Fibroblast of lung (primary cell): Measurements from ENCODE around the gene CDKN1A. TPM values are rescaled to one million over a fixed set of nuclear protein-coding genes. Genes with fewer than 3 reads are reported as not detected.
A peak's percentile ranks its signal among the peaks of the same experiment; 100 is the strongest.

Experiments used
- DNase-seq, 2 donors: peaks; one replicate each; pipeline versions ENCODE4 v3.0.0 to v3.0.0-alpha.2; 2010; ENCODE audit warnings: low read depth in 2 of 2
- H2AFZ ChIP-seq: 2 replicates; pipeline ENCODE4 v1.5.1; 2012; ENCODE audit warnings: low read length, control low read depth, inconsistent platforms
- H3K27ac ChIP-seq: 2 replicates; pipeline ENCODE4 v1.5.1; 2011; ENCODE audit warnings: low read length, control low read depth; ENCODE audit not compliant: insufficient read depth
- H3K27me3 ChIP-seq: 2 replicates; pipeline ENCODE4 v1.5.1; 2011; ENCODE audit warnings: mild to moderate bottlenecking, low read length; ENCODE audit not compliant: control insufficient read depth, insufficient read depth
- H3K36me3 ChIP-seq: 2 replicates; pipeline ENCODE4 v1.5.1; 2011; ENCODE audit warnings: low read length; ENCODE audit not compliant: control insufficient read depth, insufficient read depth
- H3K4me1 ChIP-seq: 2 replicates; pipeline ENCODE4 v1.5.1; 2011; ENCODE audit warnings: low read length; ENCODE audit not compliant: control insufficient read depth, insufficient read depth; ENCODE audit errors: extremely low read depth
- H3K4me2 ChIP-seq: 2 replicates; pipeline ENCODE4 v1.5.1; 2011; ENCODE audit warnings: low read length, control low read depth; ENCODE audit not compliant: insufficient read depth; ENCODE audit errors: extremely low read depth
- H3K4me3 ChIP-seq, 4 experiments: fragments of 200-600 bp in 1 of 4; sonication (generic) in 1 of 4; replicated peaks in 1 of 4; 2 replicates each; pipeline ENCODE4 v1.5.1; 2011 to 2016; ENCODE audit warnings: low read length in 4 of 4, low read depth in 3 of 4, mild to moderate bottlenecking in 3 of 4, control low read depth in 2 of 4, inconsistent platforms in 1 of 4, mixed read lengths in 1 of 4; ENCODE audit not compliant: insufficient read depth in 1 of 4; ENCODE audit errors: control extremely low read depth in 1 of 4
- H3K79me2 ChIP-seq: 2 replicates; pipeline ENCODE4 v1.5.1; 2012; ENCODE audit warnings: mild to moderate bottlenecking, low read length, inconsistent platforms; ENCODE audit not compliant: control insufficient read depth, insufficient read depth
- H3K9ac ChIP-seq: 2 replicates; pipeline ENCODE4 v1.5.1; 2011; ENCODE audit warnings: mild to moderate bottlenecking, low read length, control low read depth; ENCODE audit not compliant: insufficient read depth
- H3K9me3 ChIP-seq: 2 replicates; pipeline ENCODE4 v1.5.1; 2012; ENCODE audit warnings: low read depth, low read length; ENCODE audit not compliant: control insufficient read depth, insufficient read depth
- H4K20me1 ChIP-seq: 2 replicates; pipeline ENCODE4 v1.5.1; 2011; ENCODE audit warnings: low read length; ENCODE audit not compliant: control insufficient read depth, insufficient read depth; ENCODE audit errors: extremely low read depth
- CTCF ChIP-seq, 2 donors: IDR thresholded peaks in 1 of 2; conservative IDR thresholded peaks in 1 of 2; 1 replicate in 1 of 2; 2 replicates in 1 of 2; pipeline ENCODE4 v1.5.1; 2011 to 2012; ENCODE audit warnings: low read length in 2 of 2, control low read depth in 1 of 2, inconsistent platforms in 1 of 2, low read depth in 1 of 2, mild to moderate bottlenecking in 1 of 2
- EZH2 ChIP-seq: IDR thresholded peaks from 2 replicates; pipeline ENCODE4 v1.5.1; 2012; ENCODE audit warnings: low read length, control low read depth, mild to moderate bottlenecking; ENCODE audit errors: missing control alignments
- polyA plus RNA-seq, 2 donors: library from polyadenylated mRNA; depleted of rRNA in 1 of 2; stranded (reverse) in 1 of 2; unstranded in 1 of 2; fragments of >200 nt; gene quantifications; 2 replicates each; pipeline ENCODE4 v1.2.1, GENCODE V29; 2011 to 2012; ENCODE audit warnings: missing spikeins in 1 of 2
- total RNA-seq: library from RNA; depleted of rRNA; stranded (reverse); fragments of >200 nt; gene quantifications from 2 replicates; pipeline ENCODE4 v1.2.1, GENCODE V29; 2014

CDKN1A gene
- total and polyA plus RNA-seq, 2 donors (not counting 1 experiment from before 2014, with no cell fraction given): 166 to 900 TPM

- no peak overlapping the region for H3K9ac ChIP-seq
- H3K27ac ChIP-seq: no peak overlapping the region
- no peak for TF ChIP-seq CTCF (conservative IDR thresholded peaks at IDR 0.05 in 1 of 2, IDR thresholded peaks at IDR 0.05 in 1 of 2; ENCODE audit: low read depth in 1 of 2, low read length in 2 of 2)
- no peak for TF ChIP-seq EZH2
- no peak overlapping the region for H3K4me2 ChIP-seq
- no peak for DNase-seq
- peaks cover 2% of the 10 kb centered on the region for H3K4me1 ChIP-seq
- no peak overlapping the region for H2AFZ ChIP-seq
- H3K4me3 ChIP-seq: no peak overlapping the region
- H3K36me3 ChIP-seq: no peaks in the 10 kb centered on the region
- H3K27me3 ChIP-seq: no peaks in the 10 kb centered on the region
- H3K79me2 ChIP-seq: no peaks in the 10 kb centered on the region
- H3K9me3 ChIP-seq: no peaks in the 10 kb centered on the region
- no peaks in the 10 kb centered on the region for H4K20me1 ChIP-seq
These were observed 47.1 kb downstream of the CDKN1A start for GRCh38 chr6:36725581-36725980.

GRCh38 chr6:36727505-36728021 is 49.0 kb downstream of the CDKN1A start:
- peak in 1 of 2 donors; percentile 52 for DNase-seq
- Histone ChIP-seq H3K4me2 (no peak overlapping the region), H3K9me3 (no peaks in the 10 kb centered on the region), H4K20me1 (no peaks in the 10 kb centered on the region), H2AFZ (no peak overlapping the region), H3K27me3 (no peaks in the 10 kb centered on the region), H3K9ac (no peak overlapping the region), H3K79me2 (no peaks in the 10 kb centered on the region), H3K4me1 (peaks cover 2% of the 10 kb centered on the region), H3K27ac (no peak overlapping the region), H3K36me3 (no peaks in the 10 kb centered on the region), H3K4me3 (no peak overlapping the region)
- no peak for TF ChIP-seq EZH2
- no peak for TF ChIP-seq CTCF (conservative IDR thresholded peaks at IDR 0.05 in 1 of 2, IDR thresholded peaks at IDR 0.05 in 1 of 2; ENCODE audit: low read depth in 1 of 2, low read length in 2 of 2)

GRCh38 chr6:36728289-36729160 is 50.0 kb downstream of the CDKN1A start:
- no peak overlapping the region for H3K4me2 ChIP-seq
- no peaks in the 10 kb centered on the region for H3K36me3 ChIP-seq
- H3K9me3 ChIP-seq: no peaks in the 10 kb centered on the region
- no peaks in the 10 kb centered on the region for H3K79me2 ChIP-seq
- no peak overlapping the region for H3K9ac ChIP-seq
- no peak overlapping the region for H3K4me3 ChIP-seq
- TF ChIP-seq CTCF (conservative IDR thresholded peaks at IDR 0.05 in 1 of 2, IDR thresholded peaks at IDR 0.05 in 1 of 2; ENCODE audit: low read depth in 1 of 2, low read length in 2 of 2): no peak
- no peak for TF ChIP-seq EZH2
- no peak for DNase-seq
- H3K27me3 ChIP-seq: no peaks in the 10 kb centered on the region
- no peaks in the 10 kb centered on the region for H4K20me1 ChIP-seq
- H2AFZ ChIP-seq: no peak overlapping the region
- H3K4me1 ChIP-seq: peaks cover 2% of the 10 kb centered on the region
- no peak overlapping the region for H3K27ac ChIP-seq
